ENCODE data around the gene PLEKHO1.

PLEKHO1 gene

GRCh38 chr1:150152772-150153456 is 3.2 kb downstream of the PLEKHO1 start:
- Mint-ChIP-seq H3K27ac (ENCODE audit: low read depth) (no peak overlapping the region), H3K4me3 (peak overlapping the region; percentile 93), H3K27me3 (no peaks in the 10 kb centered on the region), H3K36me3 (ENCODE audit: insufficient read depth) (peaks cover 50% of the 10 kb centered on the region), H3K4me1 (peaks cover 53% of the 10 kb centered on the region), H3K9me3 (no peaks in the 10 kb centered on the region)
- no peak for DNase-seq (ENCODE audit: low spot score in 2 of 2)
- ATAC-seq (replicated peaks; ENCODE audit: extremely low read depth, poor library complexity, severe bottlenecking) = no peak

GRCh38 chr1:150154143-150154542 is 4.4 kb downstream of the PLEKHO1 start:
- Mint-ChIP-seq H3K27me3 (no peaks in the 10 kb centered on the region), H3K4me1 (peaks cover 50% of the 10 kb centered on the region), H3K9me3 (no peaks in the 10 kb centered on the region), H3K27ac (ENCODE audit: low read depth) (peak overlapping the region; percentile 1), H3K4me3 (no peak overlapping the region), H3K36me3 (ENCODE audit: insufficient read depth) (peaks cover 51% of the 10 kb centered on the region)
- ATAC-seq (replicated peaks; ENCODE audit: extremely low read depth, poor library complexity, severe bottlenecking) (no peak), DNase-seq (ENCODE audit: low spot score in 2 of 2) (no peak)

GRCh38 chr1:150155413-150156071 is 5.8 kb downstream of the PLEKHO1 start:
- peaks cover 56% of the 10 kb centered on the region for H3K36me3 Mint-ChIP-seq (ENCODE audit: insufficient read depth)
- H3K27me3 Mint-ChIP-seq = no peaks in the 10 kb centered on the region
- H3K4me3 Mint-ChIP-seq = no peak overlapping the region
- peaks cover 52% of the 10 kb centered on the region for H3K4me1 Mint-ChIP-seq
- ATAC-seq (replicated peaks; ENCODE audit: extremely low read depth, poor library complexity, severe bottlenecking) = no peak
- no peaks in the 10 kb centered on the region for H3K9me3 Mint-ChIP-seq
- DNase-seq (ENCODE audit: low spot score in 2 of 2) = no peak
- H3K27ac Mint-ChIP-seq (ENCODE audit: low read depth) = no peak overlapping the region

- Mint-ChIP-seq H3K27me3 (no peaks in the 10 kb centered on the region), H3K4me3 (no peak overlapping the region), H3K9me3 (no peaks in the 10 kb centered on the region), H3K27ac (ENCODE audit: low read depth) (no peak overlapping the region), H3K36me3 (ENCODE audit: insufficient read depth) (peaks cover 47% of the 10 kb centered on the region), H3K4me1 (peaks cover 53% of the 10 kb centered on the region)
- no peak for ATAC-seq (replicated peaks; ENCODE audit: extremely low read depth, poor library complexity, severe bottlenecking)
- no peak for DNase-seq (ENCODE audit: low spot score in 2 of 2)
Observed at GRCh38 chr1:150156868-150157603, 7.3 kb downstream of the PLEKHO1 start.

DNA sequence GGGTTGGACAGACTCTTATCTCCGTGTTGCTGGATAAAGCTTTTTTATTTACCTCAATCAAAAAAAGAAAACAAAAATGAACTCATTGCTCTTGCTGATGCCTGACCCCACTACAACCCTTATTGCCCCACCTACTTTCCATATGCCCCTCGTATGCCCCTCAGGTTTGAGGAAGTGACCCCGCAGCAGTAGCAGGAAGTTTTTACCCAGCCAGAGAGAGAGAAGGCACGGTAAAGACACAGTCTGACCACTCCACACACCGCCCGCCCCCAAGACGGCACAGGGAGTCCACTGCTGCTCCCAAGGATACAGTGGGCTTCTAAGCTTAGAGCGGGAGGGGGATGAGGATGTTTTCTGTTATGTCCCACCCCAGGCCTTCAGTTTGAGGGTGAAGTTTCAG is 9.8 kb downstream of the PLEKHO1 start:
- DNase-seq (ENCODE audit: low spot score in 2 of 2) (no peak), ATAC-seq (replicated peaks; ENCODE audit: extremely low read depth, poor library complexity, severe bottlenecking) (no peak)
- Mint-ChIP-seq H3K27me3 (no peaks in the 10 kb centered on the region), H3K9me3 (no peaks in the 10 kb centered on the region), H3K4me3 (no peak overlapping the region), H3K4me1 (peaks cover 39% of the 10 kb centered on the region), H3K36me3 (ENCODE audit: insufficient read depth) (peaks cover 34% of the 10 kb centered on the region), H3K27ac (ENCODE audit: low read depth) (peak overlapping the region; percentile 26)

- ATAC-seq (replicated peaks; ENCODE audit: extremely low read depth, poor library complexity, severe bottlenecking) (no peak), DNase-seq (ENCODE audit: low spot score in 2 of 2) (no peak)
- H3K4me3 Mint-ChIP-seq = no peak overlapping the region
- H3K4me1 Mint-ChIP-seq = peaks cover 32% of the 10 kb centered on the region
- peaks cover 24% of the 10 kb centered on the region for H3K36me3 Mint-ChIP-seq (ENCODE audit: insufficient read depth)
- peak overlapping the region; percentile 26 for H3K27ac Mint-ChIP-seq (ENCODE audit: low read depth)
- H3K9me3 Mint-ChIP-seq = no peaks in the 10 kb centered on the region
- no peaks in the 10 kb centered on the region for H3K27me3 Mint-ChIP-seq
Observed at GRCh38 chr1:150160964-150161621, 11.4 kb downstream of the PLEKHO1 start.

- DNase-seq (ENCODE audit: low spot score in 2 of 2) = no peak
- Mint-ChIP-seq H3K9me3 (no peaks in the 10 kb centered on the region), H3K36me3 (ENCODE audit: insufficient read depth) (peaks cover 15% of the 10 kb centered on the region), H3K4me3 (no peak overlapping the region), H3K27me3 (no peaks in the 10 kb centered on the region), H3K27ac (ENCODE audit: low read depth) (peak overlapping the region; percentile 26), H3K4me1 (peaks cover 27% of the 10 kb centered on the region)
- no peak for ATAC-seq (replicated peaks; ENCODE audit: extremely low read depth, poor library complexity, severe bottlenecking)
Observed at GRCh38 chr1:150161747-150162581, 12.2 kb downstream of the PLEKHO1 start.

DNA sequence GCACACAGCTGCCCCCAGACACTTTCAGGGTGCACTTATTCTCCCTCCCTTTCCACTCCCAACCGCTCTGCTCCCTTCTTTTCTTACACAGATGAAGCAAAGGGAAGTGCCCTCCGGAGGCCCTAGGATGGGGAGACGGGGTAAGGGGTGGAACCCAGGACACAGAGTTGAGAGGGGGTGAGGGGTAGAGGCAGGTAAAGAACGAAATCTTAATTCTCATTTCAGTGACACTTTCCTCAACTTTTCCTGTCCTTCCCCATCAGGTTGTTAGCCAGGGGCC is 12.8 kb downstream of the PLEKHO1 start:
- Mint-ChIP-seq H3K9me3 (no peaks in the 10 kb centered on the region), H3K36me3 (ENCODE audit: insufficient read depth) (peaks cover 10% of the 10 kb centered on the region), H3K4me3 (no peak overlapping the region), H3K27me3 (no peaks in the 10 kb centered on the region), H3K4me1 (peaks cover 27% of the 10 kb centered on the region), H3K27ac (ENCODE audit: low read depth) (no peak overlapping the region)
- DNase-seq (ENCODE audit: low spot score in 2 of 2) = no peak
- ATAC-seq (replicated peaks; ENCODE audit: extremely low read depth, poor library complexity, severe bottlenecking) = no peak

GRCh38 chr1:150162862-150163706 is 13.4 kb downstream of the PLEKHO1 start:
- H3K4me1 Mint-ChIP-seq = peaks cover 23% of the 10 kb centered on the region
- H3K4me3 Mint-ChIP-seq = no peak overlapping the region
- H3K27me3 Mint-ChIP-seq = no peaks in the 10 kb centered on the region
- no peak overlapping the region for H3K27ac Mint-ChIP-seq (ENCODE audit: low read depth)
- DNase-seq (ENCODE audit: low spot score in 2 of 2) (no peak), ATAC-seq (replicated peaks; ENCODE audit: extremely low read depth, poor library complexity, severe bottlenecking) (no peak)
- H3K9me3 Mint-ChIP-seq = no peaks in the 10 kb centered on the region
- peaks cover 9% of the 10 kb centered on the region for H3K36me3 Mint-ChIP-seq (ENCODE audit: insufficient read depth)

- H3K27me3 Mint-ChIP-seq = no peaks in the 10 kb centered on the region
- peaks cover 20% of the 10 kb centered on the region for H3K4me1 Mint-ChIP-seq
- DNase-seq (ENCODE audit: low spot score in 2 of 2) = no peak
- H3K36me3 Mint-ChIP-seq (ENCODE audit: insufficient read depth) = peaks cover 6% of the 10 kb centered on the region
- H3K27ac Mint-ChIP-seq (ENCODE audit: low read depth) = no peak overlapping the region
- ATAC-seq (replicated peaks; ENCODE audit: extremely low read depth, poor library complexity, severe bottlenecking) = no peak
- H3K9me3 Mint-ChIP-seq = no peaks in the 10 kb centered on the region
- no peak overlapping the region for H3K4me3 Mint-ChIP-seq
Observed at GRCh38 chr1:150164224-150164623, 14.5 kb downstream of the PLEKHO1 start.

GRCh38 chr1:150164779-150165178 is 15.1 kb downstream of the PLEKHO1 start:
- H3K4me3 Mint-ChIP-seq = no peak overlapping the region
- H3K27me3 Mint-ChIP-seq = no peaks in the 10 kb centered on the region
- ATAC-seq (replicated peaks; ENCODE audit: extremely low read depth, poor library complexity, severe bottlenecking) (no peak), DNase-seq (ENCODE audit: low spot score in 2 of 2) (no peak)
- no peaks in the 10 kb centered on the region for H3K9me3 Mint-ChIP-seq
- H3K27ac Mint-ChIP-seq (ENCODE audit: low read depth) = no peak overlapping the region
- peaks cover 20% of the 10 kb centered on the region for H3K4me1 Mint-ChIP-seq
- H3K36me3 Mint-ChIP-seq (ENCODE audit: insufficient read depth) = peaks cover 3% of the 10 kb centered on the region
